HG02588 (cell line): ENCODE data around the gene EHHADH.

Experiments used
- ATAC-seq: cut with Tn5 transposase; IDR thresholded peaks from one replicate; pipeline ENCODE4 v1.9.1; 2021; ENCODE audit warnings: mild to moderate bottlenecking, moderate library complexity; ENCODE audit not compliant: unreplicated experiment

The EHHADH gene

DNA sequence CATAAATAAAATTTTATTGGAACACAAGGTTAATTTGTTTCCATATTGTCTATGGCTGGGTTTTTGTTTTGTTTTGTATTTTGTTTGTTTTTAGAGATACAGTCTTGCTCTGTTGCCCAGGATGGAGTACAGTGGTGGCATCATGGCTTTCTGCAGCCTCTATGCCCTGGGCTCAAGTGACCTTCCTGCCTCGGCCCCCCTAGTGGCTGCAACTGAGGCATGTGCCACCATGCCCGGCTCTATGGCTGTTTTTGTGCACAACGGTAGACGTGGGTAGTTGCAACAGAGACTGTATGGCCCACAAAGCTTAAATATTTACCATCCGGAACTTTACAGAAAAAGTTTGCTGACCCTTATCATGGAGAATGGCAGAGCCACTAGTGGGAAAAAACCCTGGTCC, 54.2 kb downstream of the EHHADH start:
- no peak for ATAC-seq

DNA sequence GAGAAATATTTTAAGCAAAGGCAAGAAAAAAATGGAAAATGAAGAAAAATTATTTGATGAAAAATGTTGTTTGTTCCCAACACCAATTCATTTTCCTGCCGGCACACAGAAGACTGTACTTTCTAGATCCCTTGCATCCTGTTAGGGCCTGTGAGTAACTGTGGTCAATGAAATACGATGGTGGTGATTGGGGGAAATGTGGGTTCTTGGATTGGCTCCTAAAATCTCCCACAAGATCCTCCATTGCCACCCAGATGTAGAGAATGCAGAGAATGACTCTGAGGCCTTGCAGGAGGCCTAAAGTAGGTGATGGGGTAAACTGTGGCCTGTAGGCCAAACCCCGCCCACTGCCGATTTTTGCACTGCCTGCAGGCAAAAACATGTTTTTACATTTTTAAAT, 54.6 kb downstream of the EHHADH start:
- ATAC-seq = no peak

DNA sequence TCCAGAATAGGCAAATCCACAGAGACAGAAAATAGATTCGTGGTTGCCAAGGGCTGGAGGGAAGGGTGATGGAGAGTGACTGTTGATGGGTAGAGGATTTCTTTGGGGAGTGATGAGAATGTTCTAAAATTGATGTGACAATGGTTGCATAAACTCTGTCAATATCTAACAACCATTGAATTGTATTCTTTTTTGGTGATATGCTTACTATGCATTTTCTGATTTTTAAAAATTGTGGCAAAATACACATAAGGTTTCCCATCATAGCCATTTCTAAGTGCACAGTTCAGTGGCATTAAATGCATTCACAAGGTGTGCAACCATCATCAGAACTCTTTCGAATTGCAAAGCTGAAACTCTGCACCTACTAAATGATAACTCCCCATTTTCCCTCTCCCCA, 56.8 kb downstream of the EHHADH start:
- no peak for ATAC-seq

DNA sequence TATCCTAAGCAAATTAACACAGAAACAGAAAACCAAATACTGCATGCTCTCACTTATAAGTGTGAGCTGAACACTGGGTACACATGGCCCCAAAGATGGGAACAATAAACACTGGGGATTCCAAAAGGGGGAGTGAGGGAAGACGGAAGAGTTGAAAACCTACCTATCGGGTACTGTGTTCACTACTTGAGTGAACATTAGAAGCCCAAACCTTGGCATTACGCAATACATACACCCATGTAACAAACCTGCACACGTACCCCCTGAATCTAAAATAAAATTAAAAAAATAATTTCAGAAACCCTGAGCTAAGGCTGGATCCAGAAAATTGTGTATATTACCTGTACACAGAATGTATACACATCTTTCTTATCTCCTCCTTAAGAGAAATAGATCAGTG, 58.2 kb downstream of the EHHADH start:
- no peak for ATAC-seq

DNA sequence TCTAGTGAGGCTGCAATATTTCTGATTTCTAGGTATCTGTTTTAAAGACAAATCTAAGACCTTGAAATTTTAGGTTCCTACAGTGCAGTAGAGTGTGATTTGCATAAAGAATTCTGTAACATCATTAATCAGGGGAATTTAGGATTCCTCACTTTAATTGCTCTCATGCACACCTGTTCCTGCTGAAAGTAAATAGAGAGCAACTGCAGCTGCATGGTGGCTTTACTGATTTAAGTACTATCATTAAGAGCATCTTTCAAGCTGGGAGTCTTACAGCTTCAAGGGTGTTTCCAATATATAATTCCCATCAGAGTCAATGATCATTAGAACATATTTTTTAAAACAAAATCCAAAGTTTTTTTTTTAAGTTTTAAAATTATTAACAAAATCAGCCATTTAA, 65.0 kb downstream of the EHHADH start:
- ATAC-seq = no peak

DNA sequence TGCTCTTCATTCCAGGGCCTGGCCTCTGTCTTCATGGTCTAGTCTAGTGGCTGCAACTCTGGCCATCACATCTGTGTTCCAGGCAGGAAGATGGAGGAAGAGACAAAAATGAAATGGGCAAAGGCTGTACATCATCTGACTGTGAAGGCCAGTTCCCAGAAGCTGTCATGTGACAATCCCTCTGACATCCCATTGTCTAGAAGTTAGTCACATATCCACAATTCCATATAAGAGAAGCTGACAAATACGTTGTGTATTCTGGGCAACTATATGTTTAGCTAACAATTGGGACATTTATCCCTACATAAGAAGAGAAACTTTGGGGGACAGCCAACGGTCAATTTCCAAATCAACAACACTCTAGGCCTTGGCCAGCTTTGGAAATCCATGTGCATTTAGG, 66.5 kb downstream of the EHHADH start:
- ATAC-seq = no peak

DNA sequence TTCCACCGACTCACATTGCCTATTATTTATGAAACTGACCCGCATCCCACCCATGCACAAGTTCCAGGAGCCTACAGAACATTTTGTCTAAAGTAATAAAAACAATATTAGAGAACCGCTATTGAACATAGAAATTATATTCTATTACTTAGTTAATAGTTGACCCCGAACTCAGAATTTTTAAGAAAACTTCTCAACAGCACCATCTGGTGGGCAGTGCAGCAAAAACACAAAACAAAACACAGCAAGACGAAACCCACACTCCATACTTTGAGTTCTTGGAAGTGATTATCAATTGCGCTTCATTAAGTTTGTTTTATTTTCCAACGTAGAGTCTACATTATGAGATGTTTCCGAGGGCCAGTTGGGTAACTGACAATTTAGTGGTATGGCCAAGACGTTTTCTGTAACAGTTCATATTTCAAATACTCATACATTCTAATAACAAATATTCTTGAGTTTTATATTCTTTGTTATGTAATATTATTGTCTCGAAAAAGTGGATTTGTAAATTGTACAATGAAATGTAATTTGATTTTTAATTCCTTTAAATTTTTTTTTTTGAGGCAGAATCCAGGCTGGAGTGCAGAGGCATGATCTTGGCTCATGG, 77.0 kb downstream of the EHHADH start:
- no peak for ATAC-seq

DNA sequence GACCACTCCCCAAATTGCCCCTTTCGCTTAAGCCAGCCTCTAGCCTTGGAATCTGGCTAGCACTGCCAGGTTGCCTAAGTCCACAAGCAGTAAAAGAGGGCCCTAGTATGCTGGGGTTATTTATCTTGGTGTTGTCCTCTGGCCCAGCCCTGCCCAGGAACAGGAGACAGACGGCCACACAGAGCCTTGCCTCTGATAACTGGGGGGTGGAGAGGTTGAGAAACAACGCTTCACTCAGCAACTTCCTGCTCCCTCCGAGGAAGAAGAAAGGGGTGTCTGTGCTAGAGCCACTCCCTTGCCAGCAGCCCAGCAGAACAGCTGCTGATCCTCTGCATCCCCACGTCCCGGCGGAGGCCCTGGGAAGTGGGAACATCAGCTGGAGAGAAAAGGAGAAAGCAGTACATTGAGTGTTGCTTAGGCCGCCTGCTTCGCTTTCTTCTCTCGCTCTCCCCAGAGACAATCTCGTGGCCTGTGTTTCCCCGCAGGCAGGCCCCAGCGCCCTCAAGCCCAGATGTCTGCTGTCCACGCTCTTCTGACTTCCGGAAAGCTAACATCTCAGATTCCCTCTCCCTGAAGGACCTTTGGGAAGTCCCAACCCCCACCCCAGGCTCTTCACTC, 78.4 kb downstream of the EHHADH start:
- ATAC-seq = peak; percentile 71

DNA sequence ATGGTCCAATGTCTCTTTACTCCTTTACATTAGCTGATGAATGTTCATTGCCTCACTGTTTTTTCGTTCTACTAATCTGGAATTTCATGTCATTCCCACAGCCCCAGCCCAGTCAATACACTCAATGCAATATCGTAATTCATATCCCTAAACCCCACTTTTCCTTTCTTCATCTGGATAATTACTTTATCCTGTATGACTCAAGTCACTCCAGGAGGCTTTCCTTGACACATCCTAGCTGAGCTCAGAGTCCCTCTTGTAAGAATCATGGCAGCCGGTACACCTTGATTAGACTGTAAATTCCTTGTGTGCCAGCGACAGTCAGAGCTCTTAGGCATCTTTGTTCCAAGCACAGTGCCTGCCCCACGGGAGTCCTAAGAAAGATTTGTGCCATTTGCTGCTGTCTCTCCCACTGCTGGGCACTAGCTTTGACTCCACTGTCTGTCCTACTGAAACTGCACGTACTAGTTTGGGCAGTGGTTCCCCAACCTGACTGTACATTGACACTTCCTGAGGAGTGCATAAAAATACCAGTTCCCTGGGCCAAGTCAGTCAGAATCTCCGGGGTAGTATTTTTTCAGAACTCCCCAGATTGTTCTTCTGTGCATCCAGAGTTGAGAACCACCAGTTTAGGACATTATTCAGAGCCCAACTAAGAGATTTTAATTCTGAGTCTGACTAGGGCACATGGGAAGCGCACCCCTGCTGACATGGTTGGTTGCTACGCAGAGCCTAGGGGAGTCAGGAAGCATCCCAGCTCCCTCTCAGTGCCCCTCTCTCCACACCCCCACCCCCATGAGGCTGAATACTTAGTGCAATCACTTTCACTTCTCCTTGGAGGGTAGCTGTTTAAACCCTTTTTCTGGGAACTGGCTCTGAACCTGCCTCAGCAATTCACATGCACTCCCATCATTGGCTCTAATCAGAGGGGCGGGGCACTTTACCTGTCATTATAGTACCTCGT, 81.5 kb downstream of the EHHADH start:
- no peak for ATAC-seq

DNA sequence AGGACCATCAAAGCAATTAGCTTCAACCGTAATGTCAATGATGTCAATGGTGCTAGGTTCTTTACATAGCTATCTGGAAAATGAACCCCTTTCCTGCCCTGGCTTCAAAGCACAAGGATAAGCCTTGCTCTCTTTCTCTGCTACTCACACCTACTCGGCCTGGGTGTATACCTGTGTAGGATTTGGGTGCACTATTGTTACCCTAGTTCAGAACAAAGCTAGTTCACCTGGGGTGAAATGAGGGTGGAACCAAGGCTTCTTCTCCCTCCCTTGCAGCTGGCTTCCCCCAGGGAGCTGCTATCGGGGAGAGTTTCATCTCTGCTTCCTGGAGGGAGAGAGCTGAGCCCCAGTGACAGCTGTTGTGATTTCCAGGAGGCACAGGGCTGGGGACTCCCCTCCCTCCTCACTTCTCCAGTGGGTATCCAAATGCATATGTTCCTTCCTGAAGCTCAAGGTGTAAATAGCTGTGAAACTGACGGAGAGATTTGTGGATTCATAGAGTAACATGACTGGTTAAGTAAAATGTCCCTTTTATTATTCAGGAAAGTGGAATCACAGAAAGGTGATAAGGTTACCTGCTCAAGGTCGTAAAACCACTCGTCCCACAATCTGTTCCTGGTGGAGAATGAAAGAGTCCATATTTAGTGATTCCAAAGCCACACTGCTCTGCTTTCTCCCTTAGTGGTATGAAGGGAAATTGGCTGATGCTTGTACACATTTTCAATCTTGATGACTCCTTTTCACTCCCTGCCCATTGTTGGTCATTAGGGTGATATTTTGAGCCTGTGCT, 89.2 kb downstream of the EHHADH start:
- ATAC-seq = no peak

DNA sequence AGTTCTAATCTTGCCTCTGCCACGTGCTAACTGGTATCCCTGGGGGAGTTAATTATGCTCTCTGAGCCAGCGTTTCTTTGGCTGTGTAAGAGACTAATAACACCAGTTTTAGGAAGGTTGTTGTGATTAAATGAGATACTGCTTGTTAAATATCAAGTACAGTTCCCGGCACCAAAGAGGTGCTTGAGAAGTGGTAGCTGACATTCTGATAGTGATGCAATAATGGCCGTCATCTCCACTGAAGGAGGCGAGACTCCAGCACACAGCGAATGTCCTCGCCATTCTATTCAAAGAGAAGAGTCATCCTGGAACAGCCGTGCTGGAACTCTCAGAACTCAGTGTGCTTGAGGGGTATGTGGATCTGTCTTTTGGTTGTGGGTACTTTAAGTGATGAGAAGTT, 91.2 kb downstream of the EHHADH start:
- no peak for ATAC-seq

DNA sequence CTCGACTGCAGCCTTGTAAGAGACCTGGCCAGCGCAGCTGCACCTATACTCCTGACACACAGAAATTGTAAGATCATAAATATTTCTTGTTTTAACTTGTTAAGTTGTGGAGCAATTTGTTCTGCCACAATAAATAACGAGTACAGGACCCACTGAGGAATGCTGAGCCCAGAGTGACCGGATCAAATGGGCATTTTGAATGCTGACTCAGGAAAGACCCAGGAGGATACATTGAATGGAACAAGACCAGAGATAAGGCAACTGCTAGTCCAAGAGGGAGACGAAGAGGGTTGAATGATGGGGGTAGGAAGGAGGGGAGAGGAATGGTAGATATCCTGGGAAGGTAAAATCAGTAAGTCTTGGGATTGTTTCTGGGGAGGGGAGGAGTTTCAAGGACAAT, 92.1 kb downstream of the EHHADH start:
- no peak for ATAC-seq

DNA sequence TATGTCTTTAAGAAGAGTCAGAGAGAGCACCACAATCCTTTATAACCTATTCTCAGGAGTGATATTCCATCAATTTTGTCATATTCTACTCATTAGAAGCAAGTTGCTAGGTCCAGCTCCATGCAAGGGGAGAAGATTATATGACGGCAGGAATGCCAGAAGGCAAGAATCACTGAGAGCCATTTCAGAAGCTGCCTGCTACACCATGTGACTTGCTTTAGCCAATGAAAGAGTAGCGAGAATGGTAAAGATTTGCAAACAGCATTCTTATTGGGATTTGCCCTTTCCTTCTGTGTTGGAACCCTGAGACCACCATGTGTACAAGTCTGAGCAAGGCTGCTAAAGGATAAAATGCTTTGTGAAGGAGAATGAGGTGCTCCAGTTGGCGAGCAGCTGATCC, 96.5 kb downstream of the EHHADH start:
- ATAC-seq = no peak

DNA sequence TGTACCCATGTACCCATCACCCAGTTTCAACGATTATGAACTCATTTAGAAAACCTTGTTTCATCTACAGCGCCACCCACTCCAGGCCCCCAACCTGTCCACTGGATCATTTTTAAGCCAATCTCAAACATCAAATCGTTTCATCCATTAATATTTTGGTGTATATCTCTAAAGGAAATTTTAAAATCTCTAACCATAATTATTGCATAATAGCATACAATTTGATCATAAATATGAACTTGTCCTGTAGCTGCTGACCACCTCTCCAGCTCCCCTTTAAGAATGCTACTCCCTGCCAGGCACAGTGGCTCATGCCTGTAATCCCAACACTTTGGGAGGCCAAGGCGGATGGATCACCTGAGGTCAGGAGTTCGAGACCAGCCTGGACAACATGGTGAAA, 98.2 kb downstream of the EHHADH start:
- ATAC-seq = no peak

DNA sequence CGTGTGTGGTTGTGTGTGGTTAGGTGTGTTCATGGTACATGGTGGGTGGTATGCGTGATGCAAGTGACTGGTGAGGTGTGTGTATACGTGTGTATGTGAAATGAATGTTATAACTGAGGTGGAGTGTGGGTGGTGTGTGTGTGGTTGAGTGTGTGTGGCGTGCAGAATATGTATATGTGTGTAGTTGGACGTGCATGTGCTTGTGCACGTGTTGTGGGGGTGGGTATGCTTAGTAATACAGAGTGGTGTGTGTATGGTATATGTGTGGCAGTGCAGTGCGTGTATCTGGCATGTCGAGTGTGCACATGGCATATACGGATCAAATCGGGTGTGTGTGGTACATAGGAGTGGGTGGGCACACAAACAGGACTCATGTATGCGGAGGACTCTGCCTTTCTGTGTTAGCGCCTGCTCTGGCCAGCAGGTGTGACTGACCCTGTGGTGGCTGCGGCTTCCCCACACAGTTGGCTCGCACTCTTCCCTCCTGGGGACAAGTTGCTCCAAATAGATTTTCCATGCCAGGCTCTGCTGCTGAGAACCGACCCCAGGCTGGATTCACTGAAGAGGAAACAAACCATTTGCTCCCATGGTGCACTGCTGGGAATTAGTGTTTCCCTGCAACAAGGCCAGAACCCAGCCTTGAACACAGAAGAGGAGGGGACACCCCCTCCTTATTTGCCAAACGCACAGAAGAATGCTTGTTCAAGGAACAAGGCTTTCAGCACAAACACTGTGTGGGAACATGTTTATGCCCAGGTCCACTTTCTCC, 99.8 kb downstream of the EHHADH start:
- no peak for ATAC-seq

DNA sequence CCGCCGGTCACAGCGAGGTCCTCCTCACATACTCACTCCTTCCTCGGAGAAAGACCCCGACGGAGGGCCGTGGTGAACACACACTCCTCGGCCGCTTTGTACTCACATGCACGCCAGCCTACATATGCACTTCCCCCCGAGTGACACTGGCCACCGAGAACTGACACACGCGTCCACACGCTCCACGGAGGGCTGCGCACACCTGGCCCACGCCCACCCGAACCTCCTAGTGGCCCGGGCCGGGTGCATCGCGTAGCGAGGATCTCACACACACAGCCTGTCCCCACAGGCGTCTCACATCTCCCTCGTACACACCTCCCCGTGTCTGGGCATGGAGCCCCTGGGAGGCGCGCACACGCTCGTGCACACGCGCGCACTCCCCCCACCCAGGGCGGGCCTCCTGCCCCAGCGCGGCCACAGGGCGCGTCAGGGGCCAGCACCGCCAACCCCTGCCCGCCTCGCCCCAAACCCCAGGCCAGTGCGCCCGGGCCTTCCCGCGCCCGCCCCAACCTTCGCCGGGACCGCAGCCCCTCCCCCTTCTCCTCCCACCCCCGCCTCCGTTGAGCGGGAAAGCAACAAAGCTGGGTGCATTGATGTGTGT, 100.6 kb downstream of the EHHADH start:
- ATAC-seq = no peak

DNA sequence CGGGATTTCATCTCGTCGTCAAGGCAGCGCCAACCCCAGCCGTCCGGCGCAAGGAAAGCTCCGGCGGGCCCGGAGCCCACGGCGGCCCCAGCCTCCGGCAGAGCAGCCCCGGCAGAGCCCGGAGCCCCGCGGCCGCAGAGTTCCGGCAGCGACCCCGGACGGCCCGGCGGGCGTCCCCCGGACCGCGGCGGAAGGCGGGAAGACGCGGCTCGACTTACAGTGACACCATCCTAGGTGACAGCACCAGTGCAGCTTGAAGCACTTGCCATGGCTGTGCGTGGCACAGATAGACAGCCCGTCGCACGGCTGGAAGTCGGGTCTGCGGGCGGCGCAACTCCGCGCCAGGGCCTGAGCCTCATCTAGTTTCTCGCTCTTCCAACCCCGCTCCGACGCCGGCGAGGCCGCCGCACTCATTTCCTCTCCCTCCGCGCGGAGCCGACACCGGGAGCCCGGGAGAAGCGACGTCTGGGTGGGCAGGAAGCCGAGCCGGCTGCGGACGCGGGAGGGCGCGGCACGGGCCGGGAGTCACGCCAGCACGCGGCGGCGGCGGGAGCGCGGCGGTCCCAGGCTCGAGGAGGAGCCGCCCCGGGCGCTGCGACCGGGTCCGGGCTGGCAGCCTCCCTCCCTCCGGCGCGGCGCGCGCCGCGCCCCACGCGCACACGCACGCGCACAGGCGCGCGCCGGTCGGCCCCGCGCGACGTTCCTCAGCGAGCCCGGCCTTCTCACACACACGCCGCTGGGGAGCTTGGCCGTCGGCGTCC, 101.3 kb downstream of the EHHADH start, which contains the start of gene C3orf70:
Gene C3orf70, minus strand, starts transcription at position 651 of the 761 bp plus-strand sequence. Its CDS starts 237 bp downstream, at position 414.
- ATAC-seq = no peak

DNA sequence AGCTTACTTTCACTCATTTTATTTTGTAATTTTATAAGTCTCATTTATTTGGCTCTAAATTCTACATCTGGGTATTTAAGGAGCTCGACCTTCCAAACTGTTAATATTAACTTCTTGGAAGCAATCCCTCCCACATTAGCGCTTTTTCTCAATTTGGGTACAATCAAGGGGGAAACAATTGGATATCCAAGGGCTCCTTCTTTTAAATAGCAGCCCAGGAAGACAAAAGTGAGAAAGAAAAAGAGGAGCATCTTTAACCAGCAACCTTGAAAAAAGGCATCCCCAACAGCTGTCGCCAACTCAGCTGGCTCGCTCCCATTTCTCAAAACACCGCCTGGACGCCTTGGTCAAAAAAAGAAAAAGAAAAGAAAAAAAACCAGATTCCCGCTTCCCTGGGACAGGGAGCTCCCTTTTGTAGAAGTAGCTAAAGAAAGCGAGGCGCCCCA, 101.9 kb downstream of the EHHADH start:
- ATAC-seq = no peak
